Retinal pigment epithelial cell (primary cell): Measurements from ENCODE around the gene XYLT1.

ENCODE experiments used
- DNase-seq: peaks from one replicate; pipeline ENCODE4 v3.0.0-alpha.2; 2010; ENCODE audit warnings: low read depth
- H3K4me3 ChIP-seq: 2 replicates; pipeline ENCODE4 v1.5.1; 2011; ENCODE audit warnings: mild to moderate bottlenecking, low read length, control low read depth, moderate library complexity
- CTCF ChIP-seq: conservative IDR thresholded peaks from 2 replicates; pipeline ENCODE4 v1.5.1; 2011; ENCODE audit warnings: low read depth, low read length, control low read depth, inconsistent platforms

The XYLT1 gene

GRCh38 chr16:17474037-17474436 lies 3.3 kb upstream of the XYLT1 start:
- H3K4me3 ChIP-seq: no peak overlapping the region
- TF ChIP-seq CTCF: no peak
- DNase-seq: no peak

- TF ChIP-seq CTCF: no peak
- H3K4me3 ChIP-seq: no peak overlapping the region
- DNase-seq: no peak
These were observed 1.1 kb upstream of the XYLT1 start for GRCh38 chr16:17471719-17472461.

GRCh38 chr16:17470182-17470907 lies 415 bp downstream of the XYLT1 start:
- TF ChIP-seq CTCF: no peak
- H3K4me3 ChIP-seq: peak overlapping the region; percentile 8
- no peak for DNase-seq

- H3K4me3 ChIP-seq: peak overlapping the region; percentile 8
- no peak for TF ChIP-seq CTCF
- no peak for DNase-seq
These were observed 999 bp downstream of the XYLT1 start for GRCh38 chr16:17469741-17470181.

- no peak for DNase-seq
- no peak for TF ChIP-seq CTCF
- no peak overlapping the region for H3K4me3 ChIP-seq
These were observed 1.6 kb downstream of the XYLT1 start for GRCh38 chr16:17469011-17469740.

- TF ChIP-seq CTCF: no peak
- no peak overlapping the region for H3K4me3 ChIP-seq
- DNase-seq: no peak
These were observed 2.1 kb downstream of the XYLT1 start for GRCh38 chr16:17468611-17469010.
